H1 (cell line): Measurements from ENCODE around the gene CABP2. TPM values are rescaled to one million over a fixed set of nuclear protein-coding genes. Genes with fewer than 3 reads are reported as not detected.

Experiments
- CTCF ChIA-PET: fragments of 300-600 bp; sonication (Branson Sonifier 250); formaldehyde crosslinking; loops from one replicate; lab custom pipeline; 2021; ENCODE audit not compliant: partially characterized antibody; lab: Charles Lee
- POLR2A ChIA-PET: fragments of 300-600 bp; sonication (Branson Sonifier 250); formaldehyde crosslinking; loops from one replicate; lab custom pipeline; 2021; ENCODE audit warnings: inconsistent platforms; ENCODE audit not compliant: partially characterized antibody; lab: Charles Lee
- DNase-seq, 2 experiments: peaks; one replicate each; pipeline versions ENCODE4 v3.0.0 to v3.0.0-alpha.2; 2010 to 2022; ENCODE audit warnings: low spot score in 2 of 2, low read depth in 1 of 2, mixed read lengths in 1 of 2
- FAIRE-seq: peaks from 2 replicates; lab custom pipeline; 2011; peaks lifted over from hg19 to GRCh38; lab: Jason Lieb, UNC
- H2AFZ ChIP-seq: 2 replicates; pipeline ENCODE4 v1.8.1; 2012; ENCODE audit warnings: low read length, inconsistent platforms
- H2AK5ac ChIP-seq: 2 replicates; pipeline ENCODE4 v1.6.1; 2013; ENCODE audit warnings: low read depth, low read length
- H2BK120ac ChIP-seq: replicated peaks from 2 replicates; pipeline ENCODE3; 2013; ENCODE audit warnings: low read depth, low read length, inconsistent platforms
- H2BK12ac ChIP-seq: 2 replicates; pipeline ENCODE4 v1.6.1; 2013; ENCODE audit warnings: low read depth, low read length
- H2BK15ac ChIP-seq: 2 replicates; pipeline ENCODE4 v1.6.1; 2013; ENCODE audit warnings: low read length
- H2BK20ac ChIP-seq: 2 replicates; pipeline ENCODE4 v1.6.1; 2013; ENCODE audit warnings: low read length
- H2BK5ac ChIP-seq: 2 replicates; pipeline ENCODE4 v1.6.1; 2013; ENCODE audit warnings: low read depth, low read length
- H3K14ac ChIP-seq: 2 replicates; pipeline ENCODE4 v1.6.1; 2013; ENCODE audit warnings: inconsistent platforms; ENCODE audit not compliant: insufficient read length
- H3K18ac ChIP-seq: 2 replicates; pipeline ENCODE4 v1.6.1; 2013; ENCODE audit warnings: low read length; ENCODE audit errors: extremely low read depth
- H3K23ac ChIP-seq: 2 replicates; pipeline ENCODE4 v1.6.1; 2013; ENCODE audit warnings: inconsistent platforms; ENCODE audit not compliant: insufficient read length
- H3K23me2 ChIP-seq: 2 replicates; pipeline ENCODE4 v1.6.1; 2013; ENCODE audit warnings: low read depth, low read length
- H3K27ac ChIP-seq: 2 replicates; pipeline ENCODE4 v1.6.1; 2011; ENCODE audit warnings: low read depth, low read length, inconsistent platforms
- H3K27me3 ChIP-seq, 4 experiments: replicated peaks in 1 of 4; 1 replicate in 1 of 4; 2 replicates in 3 of 4; pipeline versions ENCODE4 v1.6.1 to v1.8.1; 2011 to 2013; ENCODE audit warnings: low read length in 3 of 4, mild to moderate bottlenecking in 3 of 4, inconsistent platforms in 2 of 4, mixed read lengths in 2 of 4, moderate library complexity in 1 of 4; ENCODE audit not compliant: control insufficient read depth in 3 of 4, insufficient read depth in 3 of 4; ENCODE audit errors: extremely low read depth in 1 of 4
- H3K36me3 ChIP-seq, 4 experiments: 2 replicates each; pipeline versions ENCODE4 v1.6.1 to v1.8.1; 2011 to 2013; ENCODE audit warnings: mild to moderate bottlenecking in 4 of 4, low read length in 3 of 4, moderate library complexity in 2 of 4, control low read depth in 1 of 4, inconsistent platforms in 1 of 4; ENCODE audit not compliant: insufficient read depth in 4 of 4, control insufficient read depth in 2 of 4
- H3K4ac ChIP-seq: replicated peaks from 2 replicates; pipeline ENCODE3; 2013; ENCODE audit warnings: low read length, low read depth, mixed read lengths, inconsistent platforms; ENCODE audit not compliant: insufficient read length
- H3K4me1 ChIP-seq, 4 experiments: replicated peaks in 1 of 4; 1 replicate in 1 of 4; 2 replicates in 3 of 4; pipeline versions ENCODE4 v1.6.1 to v1.8.1; 2011 to 2013; ENCODE audit warnings: low read length in 3 of 4, inconsistent platforms in 2 of 4, mixed read lengths in 1 of 4; ENCODE audit not compliant: insufficient read depth in 4 of 4, control insufficient read depth in 3 of 4
- H3K4me2 ChIP-seq, 2 experiments: 2 replicates each; pipeline versions ENCODE4 v1.6.1 to v1.8.1; 2011 to 2013; ENCODE audit warnings: low read depth in 2 of 2, low read length in 2 of 2, control low read depth in 1 of 2, inconsistent platforms in 1 of 2, mild to moderate bottlenecking in 1 of 2; ENCODE audit not compliant: insufficient read depth in 1 of 2
- H3K4me3 ChIP-seq, 4 experiments: fragments of 200-600, 300-600 bp in 1 of 4; sonication (generic), shearing (Covaris generic), sonication (Bioruptor Twin) in 1 of 4; 2 replicates each; pipeline versions ENCODE4 v1.5.1 to v1.8.1; 2011 to 2016; ENCODE audit warnings: low read length in 4 of 4, low read depth in 3 of 4, control low read depth in 2 of 4, inconsistent platforms in 2 of 4, mild to moderate bottlenecking in 2 of 4, mixed read lengths in 1 of 4, moderate library complexity in 1 of 4; ENCODE audit not compliant: insufficient read depth in 2 of 4; ENCODE audit errors: extremely low read depth in 1 of 4
- H3K56ac ChIP-seq: replicated peaks from 2 replicates; pipeline ENCODE3; 2013; ENCODE audit warnings: low read depth, mild to moderate bottlenecking, mixed read lengths, low read length, inconsistent platforms; ENCODE audit not compliant: insufficient read length
- H3K79me1 ChIP-seq: 2 replicates; pipeline ENCODE4 v1.6.1; 2013; ENCODE audit warnings: low read depth, low read length, control low read depth
- H3K79me2 ChIP-seq, 2 experiments: 2 replicates each; pipeline versions ENCODE4 v1.6.1 to v1.8.1; 2012 to 2013; ENCODE audit warnings: low read length in 2 of 2, mild to moderate bottlenecking in 2 of 2, inconsistent platforms in 1 of 2; ENCODE audit not compliant: insufficient read depth in 2 of 2, control insufficient read depth in 1 of 2
- H3K9ac ChIP-seq, 4 experiments: replicated peaks in 1 of 4; 1 replicate in 1 of 4; 2 replicates in 3 of 4; pipeline versions ENCODE4 v1.6.1 to v1.8.1; 2011 to 2013; ENCODE audit warnings: low read depth in 3 of 4, low read length in 3 of 4, control low read depth in 2 of 4, mild to moderate bottlenecking in 2 of 4, moderate library complexity in 2 of 4, inconsistent platforms in 1 of 4; ENCODE audit errors: extremely low read depth in 1 of 4
- H3K9me3 ChIP-seq, 2 experiments: 2 replicates each; pipeline versions ENCODE4 v1.6.1 to v1.8.1; 2012 to 2013; ENCODE audit warnings: mild to moderate bottlenecking in 2 of 2, moderate library complexity in 2 of 2, control low read depth in 1 of 2, inconsistent platforms in 1 of 2, low read depth in 1 of 2, low read length in 1 of 2, mixed read lengths in 1 of 2; ENCODE audit not compliant: insufficient read depth in 2 of 2
- H4K20me1 ChIP-seq, 2 experiments: replicated peaks in 1 of 2; 2 replicates each; pipeline versions ENCODE3 to v1.8.1; 2011 to 2013; ENCODE audit warnings: inconsistent platforms in 2 of 2, low read length in 2 of 2, mild to moderate bottlenecking in 1 of 2; ENCODE audit not compliant: insufficient read depth in 2 of 2, control insufficient read depth in 1 of 2
- H4K5ac ChIP-seq: 2 replicates; pipeline ENCODE4 v1.6.1; 2013; ENCODE audit warnings: low read length, low read depth, mixed read lengths, inconsistent platforms; ENCODE audit not compliant: insufficient read length
- H4K8ac ChIP-seq: 2 replicates; pipeline ENCODE4 v1.8.0; 2013; ENCODE audit warnings: mild to moderate bottlenecking, moderate library complexity, low read length, inconsistent platforms; ENCODE audit not compliant: insufficient read depth; ENCODE audit errors: extremely low read depth
- H4K91ac ChIP-seq: replicated peaks from 2 replicates; pipeline ENCODE3; 2013; ENCODE audit warnings: low read length, mixed read lengths, inconsistent platforms; ENCODE audit not compliant: insufficient read length
- KDM1A ChIP-seq: fragments of 200-600, 300-600 bp; sonication (generic); IDR thresholded peaks from 2 replicates; pipeline ENCODE4 v1.7.1; 2016; ENCODE audit warnings: mild to moderate bottlenecking, low read length, borderline replicate concordance
- SP4 ChIP-seq: IDR thresholded peaks from 2 replicates; pipeline ENCODE4 v1.6.1; 2012; ENCODE audit warnings: low read length, inconsistent platforms
- YY1 ChIP-seq: IDR thresholded peaks from 2 replicates; pipeline ENCODE4 v1.6.1; 2011; ENCODE audit warnings: low read depth, mild to moderate bottlenecking, low read length
- WGBS, 2 experiments: shearing (Covaris generic) in 1 of 2; methylation state at CpG; one replicate each; pipeline versions ENCODE4 v1.1.6 to v1.1.7; 2013 to 2015; ENCODE audit warnings: low lambda C conversion rate in 2 of 2, mixed read lengths in 2 of 2, inconsistent platforms in 1 of 2, low coverage in 1 of 2, missing lambda C conversion rate in 1 of 2; ENCODE audit not compliant: insufficient replicate concordance in 2 of 2, insufficient coverage in 1 of 2, insufficient read length in 1 of 2; ENCODE audit errors: extremely low coverage in 1 of 2, missing lambda C conversion rate in 1 of 2; 5-methylcytosine and 5-hydroxymethylcytosine counted together
- polyA plus RNA-seq, 7 experiments: library from polyadenylated mRNA; depleted of rRNA in 3 of 7; stranded (reverse) in 5 of 7; unstranded in 2 of 7; fragments of >200 nt in 5 of 7; fragments of 200-250 nt in 2 of 7; gene quantifications; 1 replicate in 5 of 7; 2 replicates in 1 of 7; 4 replicates in 1 of 7; pipeline versions ENCODE4 v1.2.1 to v1.2.3, GENCODE V29; 2011 to 2013; ENCODE audit warnings: missing spikeins in 2 of 7, mixed read lengths in 2 of 7
- total RNA-seq: library from RNA; stranded (reverse); fragmentation: NEBNext Ultra II Directional; extraction: Animal tissue kit (Norgen Biotek cat#: 25700); gene quantifications from 2 replicates; pipeline ENCODE4 v1.2.1, GENCODE V29; 2021

CABP2 gene
- total and polyA plus RNA-seq, 2 of the 8 experiments (the other 6 are each of a cell fraction or from before 2014, with no cell fraction given): not detected

GRCh38 chr11:67543585-67543984 lies 20.3 kb upstream of the CABP2 start:
- ChIA-PET POLR2A (interaction anchor here (1.0 to 1.4 kb wide), 2 partner anchors 17 to 77 kb away, joined by 3 read pairs; no protein-coding TSS in a partner anchor), CTCF (interaction anchor here (2.3 to 3.3 kb wide), 3 partner anchors 10 to 71 kb away, joined by 6 to 11 read pairs (median 10); no protein-coding TSS in a partner anchor)
- FAIRE-seq (no peak), DNase-seq (no peak)
- no peak overlapping the region for H3K27ac ChIP-seq
- H4K91ac ChIP-seq: no peak overlapping the region
- H3K9me3 ChIP-seq: peaks cover 0 to 3% of the 10 kb centered on the region in 2 experiments; a peak in 1 of 4 replicates
- no peak overlapping the region for H4K5ac ChIP-seq
- H4K8ac ChIP-seq: no peak overlapping the region
- H3K56ac ChIP-seq: no peak overlapping the region
- H3K36me3 ChIP-seq: no peaks in the 10 kb centered on the region
- no peak overlapping the region for H3K9ac ChIP-seq
- TF ChIP-seq KDM1A (peak; percentile 49; the same call in 1 of the 2 replicates), YY1 (no peak), SP4 (no peak)
- peak overlapping the region; percentile 50; the same call in 1 of the 2 replicates for H2BK12ac ChIP-seq
- no peak overlapping the region for H2BK120ac ChIP-seq
- H3K23me2 ChIP-seq: no peaks in the 10 kb centered on the region
- H3K4ac ChIP-seq: peak overlapping the region; percentile 2
- no peak overlapping the region; the same call in 1 of the 2 replicates for H3K18ac ChIP-seq
- H2BK20ac ChIP-seq: no peak overlapping the region
- H3K4me1 ChIP-seq: peaks cover 0 to 5% (median 0%) of the 10 kb centered on the region in 4 experiments; a peak in 2 of 7 replicates
- no peak overlapping the region for H2BK5ac ChIP-seq
- no peak overlapping the region for H3K14ac ChIP-seq
- no peaks in the 10 kb centered on the region; a peak in 1 of 7 replicates for H3K27me3 ChIP-seq
- H4K20me1 ChIP-seq: no peaks in the 10 kb centered on the region
- H2BK15ac ChIP-seq: peak overlapping the region; percentile 46; the same call in 1 of the 2 replicates
- H3K4me2 ChIP-seq: no peak overlapping the region
- H3K79me1 ChIP-seq: no peaks in the 10 kb centered on the region
- no peak overlapping the region for H3K4me3 ChIP-seq
- no peak overlapping the region for H2AK5ac ChIP-seq
- no peak overlapping the region for H3K23ac ChIP-seq
- no peaks in the 10 kb centered on the region for H3K79me2 ChIP-seq
- H2AFZ ChIP-seq: no peak overlapping the region
- WGBS, 2 experiments: 93% methylated on average over 2 of the region's 2 CpGs; no CpG with 5 or more reads in 1 of the 2 experiments
